ENCODE results near the gene SDF2. TPM values are rescaled to one million over a fixed set of nuclear protein-coding genes. Genes with fewer than 3 reads are reported as not detected.

SDF2 gene, protein sequence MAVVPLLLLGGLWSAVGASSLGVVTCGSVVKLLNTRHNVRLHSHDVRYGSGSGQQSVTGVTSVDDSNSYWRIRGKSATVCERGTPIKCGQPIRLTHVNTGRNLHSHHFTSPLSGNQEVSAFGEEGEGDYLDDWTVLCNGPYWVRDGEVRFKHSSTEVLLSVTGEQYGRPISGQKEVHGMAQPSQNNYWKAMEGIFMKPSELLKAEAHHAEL
- total RNA-seq = 40.2 and 44.2 TPM in 2 replicates

DNA sequence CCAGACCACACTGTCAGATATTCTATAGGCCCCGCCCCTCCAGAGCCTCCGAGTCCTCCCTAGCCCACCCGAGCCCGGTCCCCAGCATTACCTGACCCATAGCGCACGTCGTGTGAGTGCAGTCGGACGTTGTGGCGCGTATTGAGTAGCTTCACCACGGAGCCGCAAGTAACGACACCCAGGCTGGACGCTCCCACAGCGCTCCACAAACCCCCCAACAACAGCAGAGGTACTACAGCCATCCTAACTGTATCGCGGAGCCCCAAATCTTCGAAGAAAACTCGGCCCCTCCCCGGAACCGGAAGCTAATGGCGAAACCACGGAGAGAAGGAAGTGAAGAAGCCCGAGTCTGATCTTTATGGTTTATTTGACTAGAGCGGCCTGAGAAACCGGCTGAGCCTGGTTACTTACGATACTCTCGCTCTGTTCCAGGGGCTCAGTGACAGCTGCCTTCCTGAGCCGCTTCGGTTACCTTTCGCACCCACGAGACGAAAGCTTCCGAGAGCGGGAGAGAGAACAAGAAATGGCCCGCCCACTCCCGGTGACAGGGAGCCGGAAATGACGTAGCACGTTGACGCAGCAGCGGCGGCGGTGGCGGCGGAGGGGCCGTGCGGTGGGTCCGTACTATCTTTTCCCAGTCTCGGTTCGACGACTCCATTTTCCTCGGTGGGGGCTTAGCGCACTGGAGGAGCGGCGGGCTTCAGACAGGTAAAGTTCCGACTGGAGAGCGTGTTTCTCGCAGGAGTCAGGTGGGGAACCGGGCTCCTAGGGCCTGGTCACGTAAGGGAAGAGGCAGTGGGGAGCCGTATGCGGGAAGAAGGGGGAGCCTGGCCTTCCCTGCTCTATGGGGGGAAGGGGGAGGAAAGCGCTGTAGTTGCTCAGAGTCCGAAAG, at the start of gene SDF2, which contains the start of gene SUPT6H:
Gene SDF2, minus strand, starts transcription at position 272 of the 892 bp plus-strand sequence. Its CDS starts 30 bp downstream, at position 242.
Gene SUPT6H, plus strand, starts transcription at position 571 of the 892 bp plus-strand sequence. CDS start 11,197 bp downstream, outside the sequence.

DNA sequence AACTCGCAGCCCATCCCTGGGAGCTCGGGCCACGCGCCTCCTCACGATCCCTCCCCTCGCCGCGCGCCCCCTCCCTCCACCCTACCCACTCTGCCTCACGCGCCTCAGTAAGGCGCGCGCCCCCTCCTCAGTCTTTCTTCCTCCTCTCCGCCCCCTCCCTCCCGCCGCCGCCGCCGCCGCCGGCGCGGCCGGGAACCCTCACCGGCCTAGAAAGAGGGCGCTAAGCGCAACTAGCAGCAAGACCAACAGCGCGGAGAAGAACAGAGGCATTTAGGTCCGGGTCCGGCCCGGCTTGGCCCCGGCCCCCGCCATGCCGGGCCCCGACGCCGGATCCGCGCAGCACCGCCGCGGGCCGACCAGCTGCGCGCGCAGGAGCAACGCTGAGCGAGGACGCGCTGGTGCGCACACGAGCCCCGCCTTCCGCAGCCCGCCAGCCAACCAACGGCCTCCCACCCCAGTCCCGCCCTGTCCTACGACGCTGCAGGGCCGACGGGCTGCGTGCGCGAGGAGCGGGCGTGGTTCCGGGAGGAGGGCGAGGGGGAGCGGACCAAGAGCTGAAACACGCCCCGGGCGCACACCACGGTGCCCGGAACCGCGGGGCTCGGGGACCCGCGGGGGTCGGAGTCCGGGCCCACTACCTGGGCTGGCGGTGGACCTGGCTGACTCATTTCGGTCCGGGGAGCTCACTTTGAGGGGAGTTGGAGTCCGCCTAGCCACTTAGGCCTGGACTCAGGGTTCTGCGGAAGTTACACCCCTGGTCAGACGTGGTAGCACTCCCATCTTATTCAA, 16.7 kb downstream of the SDF2 start, which contains the start of gene BLTP2:
Gene BLTP2, minus strand, starts transcription at position 372 of the 789 bp plus-strand sequence. Its CDS starts 102 bp downstream, at position 270.

DNA sequence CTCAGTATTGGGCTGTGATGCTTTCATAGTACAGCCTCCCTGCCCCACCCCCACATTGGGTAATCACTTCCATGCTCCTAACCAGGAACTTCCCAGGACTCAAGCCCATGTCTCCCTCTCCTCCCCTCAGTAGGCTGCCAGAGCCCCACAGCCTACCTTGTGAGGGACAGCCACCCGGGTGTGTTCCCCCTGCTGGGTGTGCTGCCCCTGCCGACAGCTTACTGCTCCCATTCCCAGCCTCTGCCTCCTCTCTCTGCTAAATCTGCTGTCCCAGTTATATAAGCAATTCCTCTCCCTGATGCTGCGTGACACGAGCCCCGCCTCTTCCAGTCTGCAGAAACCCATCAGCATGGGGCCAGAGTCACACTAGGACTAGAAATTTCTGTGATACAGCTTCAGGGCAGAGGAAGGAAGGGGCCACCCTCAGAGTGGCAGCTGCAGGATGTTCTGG, 47.8 kb downstream of the SDF2 start, which contains the start of gene RSKR:
Gene RSKR, minus strand, starts transcription at position 255 of the 451 bp plus-strand sequence. Its CDS starts 24 bp downstream, at position 231.

DNA sequence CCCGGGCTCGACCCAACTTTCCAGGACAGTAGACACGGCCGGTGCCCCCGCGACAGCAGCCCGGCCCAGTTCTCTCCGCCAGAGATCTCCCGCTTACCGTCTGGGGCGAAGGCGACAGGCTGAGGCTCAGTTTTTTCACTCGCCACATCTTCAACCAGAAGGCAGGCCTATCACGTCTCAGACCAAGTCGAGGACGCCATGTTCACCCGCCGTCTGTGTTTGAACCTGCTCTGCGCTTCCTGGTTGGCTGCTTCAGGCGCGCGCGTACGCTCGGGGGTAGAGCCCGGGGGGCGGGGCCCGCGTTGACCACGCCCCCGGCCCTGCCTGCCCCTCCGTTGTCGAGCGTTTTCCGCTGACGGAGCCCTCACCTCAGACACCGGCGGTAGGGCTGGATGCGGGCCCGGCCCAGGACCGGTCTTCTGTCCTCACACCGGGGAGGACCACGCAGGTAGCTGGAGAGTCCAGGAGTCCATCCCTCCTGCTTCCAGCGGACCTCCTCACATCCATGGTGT, 62.9 kb downstream of the SDF2 start, which contains the start of gene SPAG5:
Gene SPAG5, minus strand, starts transcription at position 227 of the 512 bp plus-strand sequence. Its CDS starts 79 bp downstream, at position 148.

Other genes starting within 250 kb of the SDF2 start
- gene SLC13A2, start 188.3 kb downstream of the SDF2 start, total RNA-seq = not detected in 2 replicates
- gene FOXN1, start 155.6 kb downstream of the SDF2 start, total RNA-seq = not detected in 2 replicates
- gene UNC119, start 109.3 kb downstream of the SDF2 start, total RNA-seq = 29.5 and 30.2 TPM in 2 replicates
- 55.2 and 64.4 TPM in 2 replicates for gene PIGS, start 90.4 kb downstream of the SDF2 start, total RNA-seq
- gene ALDOC, start 85.0 kb downstream of the SDF2 start, total RNA-seq = 9.1 and 12.3 TPM in 2 replicates
- 49.6 and 54.7 TPM in 2 replicates for gene SPAG5, start 62.9 kb downstream of the SDF2 start, total RNA-seq
- gene RSKR, start 47.7 kb downstream of the SDF2 start, total RNA-seq = 1.5 and 2.5 TPM in 2 replicates
- gene BLTP2, start 16.7 kb downstream of the SDF2 start, total RNA-seq = 108 and 135 TPM in 2 replicates
- gene SUPT6H, start 299 bp upstream of the SDF2 start, total RNA-seq = 28.2 and 29.4 TPM in 2 replicates
- 0.94 TPM in 1 of 2 replicates, not detected in the other for gene PROCA1, start 50.0 kb upstream of the SDF2 start, total RNA-seq
- 64.0 and 66.2 TPM in 2 replicates for gene RAB34, start 56.0 kb upstream of the SDF2 start, total RNA-seq
- gene RPL23A, start 58.1 kb upstream of the SDF2 start, total RNA-seq = 731 and 742 TPM in 2 replicates
- 2.5 and 3.5 TPM in 2 replicates for gene TLCD1, start 64.3 kb upstream of the SDF2 start, total RNA-seq
- gene NEK8, start 66.9 kb upstream of the SDF2 start, total RNA-seq = 1.6 and 3.7 TPM in 2 replicates
- gene TRAF4, start 82.1 kb upstream of the SDF2 start, total RNA-seq = 25.8 and 29.2 TPM in 2 replicates
- 12.7 and 16.0 TPM in 2 replicates for gene FAM222B, start 180.9 kb upstream of the SDF2 start, total RNA-seq
- gene ERAL1, start 193.1 kb upstream of the SDF2 start, total RNA-seq = 80.0 and 89.4 TPM in 2 replicates
- 108 and 119 TPM in 2 replicates for gene FLOT2, start 235.8 kb upstream of the SDF2 start, total RNA-seq
- 4.8 and 4.9 TPM in 2 replicates for gene DHRS13, start 241.2 kb upstream of the SDF2 start, total RNA-seq